NCI-H82 (cell line): ENCODE measurements around the gene PIGX.

Experiments
- DNase-seq: peaks from one replicate; lab custom pipeline; 2025; lab: John Stamatoyannopoulos, UW

The PIGX gene

GRCh38 chr3:196757876-196758739 is 45.9 kb downstream of the PIGX start:
- DNase-seq, result no peak

DNA sequence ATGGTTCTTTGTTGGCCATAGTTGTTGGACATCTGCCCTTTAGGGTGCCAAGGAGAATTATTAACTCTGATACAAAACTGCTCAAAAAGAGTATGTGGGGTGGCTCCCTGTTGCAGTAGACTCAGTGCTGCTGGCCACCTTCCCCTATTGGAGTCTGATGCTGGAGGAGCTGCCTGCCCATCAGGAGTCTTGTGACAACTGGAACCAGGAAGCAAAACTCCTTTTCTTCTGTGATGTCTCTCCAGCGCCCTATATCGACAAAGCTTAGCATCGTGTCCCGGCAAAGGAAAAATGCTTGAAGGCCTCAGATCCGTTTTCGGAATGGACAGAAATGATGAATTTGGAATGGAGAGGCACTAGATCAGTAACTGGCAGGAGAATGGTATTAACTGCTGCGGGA is 51.0 kb downstream of the PIGX start:
- DNase-seq, result no peak

- no peak for DNase-seq
Observed at GRCh38 chr3:196765454-196765853, 53.3 kb downstream of the PIGX start.

DNA sequence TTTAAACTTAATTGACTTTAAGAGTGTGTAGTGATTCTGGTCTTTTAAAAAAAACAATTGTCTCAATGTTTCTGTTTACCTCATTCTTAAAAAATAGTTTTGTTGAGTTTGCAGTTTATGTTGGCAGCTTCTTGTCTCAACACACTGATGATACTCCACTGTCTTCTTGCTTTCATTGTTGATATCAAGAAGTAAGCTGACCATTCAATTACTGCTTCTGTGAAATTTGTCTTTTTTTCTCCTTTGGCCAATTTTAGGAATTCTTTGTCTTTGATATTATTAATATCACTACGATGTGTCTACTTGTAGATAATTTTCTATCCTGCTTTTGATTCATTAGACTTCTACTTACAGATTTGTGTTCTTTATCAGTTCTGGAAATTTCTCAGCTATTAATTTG is 58.9 kb downstream of the PIGX start:
- DNase-seq, result no peak

- peak; percentile 82 for DNase-seq
Observed at GRCh38 chr3:196772102-196772501, 59.9 kb downstream of the PIGX start.

GRCh38 chr3:196772897-196773296 is 60.7 kb downstream of the PIGX start:
- no peak for DNase-seq

DNA sequence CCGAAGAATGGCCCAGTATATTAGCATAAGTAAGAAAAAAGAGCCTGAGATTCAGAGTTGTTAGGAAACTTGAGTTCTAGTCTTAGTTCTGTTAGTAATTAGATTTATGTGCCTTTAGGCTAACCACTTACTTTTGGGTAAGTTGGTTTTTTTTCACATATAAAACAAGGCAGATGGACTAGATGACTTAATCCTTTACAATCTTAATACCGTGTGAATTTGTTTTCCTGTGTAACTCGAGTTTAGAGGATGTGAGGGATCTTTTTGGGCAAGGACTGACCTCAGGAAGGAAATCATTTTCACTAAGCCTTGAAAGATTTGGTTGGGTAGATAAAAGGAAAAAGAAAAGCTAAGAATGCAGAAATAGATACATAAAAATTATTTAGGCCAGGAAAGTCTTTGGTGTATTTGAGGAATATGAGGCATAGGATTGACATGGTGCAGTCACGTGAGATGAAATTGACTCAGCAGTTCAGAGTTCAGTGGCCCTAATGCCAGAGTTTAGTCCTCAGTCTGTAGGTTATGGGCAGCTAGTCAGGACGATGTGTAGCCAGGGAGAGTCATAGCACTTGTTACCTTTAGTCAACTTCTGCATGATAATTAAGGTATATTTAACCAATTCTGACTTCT is 62.1 kb downstream of the PIGX start:
- peak; percentile 44 for DNase-seq

GRCh38 chr3:196774848-196775422 is 62.8 kb downstream of the PIGX start:
- DNase-seq, result no peak

- DNase-seq, result no peak
Observed at GRCh38 chr3:196775938-196776337, 63.8 kb downstream of the PIGX start.

DNA sequence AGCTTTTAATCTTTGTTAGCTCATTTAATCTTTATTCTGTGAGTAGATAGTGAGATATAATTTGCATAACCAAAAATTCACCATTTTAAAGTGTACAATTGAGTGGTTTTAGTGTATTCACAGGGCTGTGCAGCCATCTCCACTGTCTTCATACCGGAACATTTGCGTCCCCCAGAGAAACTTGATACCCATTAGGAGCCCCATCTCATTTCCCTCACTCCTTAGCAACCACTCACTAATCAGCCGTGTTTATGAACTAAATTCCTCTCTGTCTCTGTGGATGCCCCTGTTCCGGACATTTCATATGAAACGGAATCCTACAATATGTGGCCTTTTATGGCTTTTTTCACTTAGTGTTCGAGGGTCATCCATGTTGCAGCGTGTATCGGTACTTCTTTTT is 65.7 kb downstream of the PIGX start:
- no peak for DNase-seq

- DNase-seq, result no peak
Observed at GRCh38 chr3:196778755-196779154, 66.6 kb downstream of the PIGX start.

GRCh38 chr3:196782511-196782910 is 70.3 kb downstream of the PIGX start:
- DNase-seq, result no peak
